Motor neuron (in vitro differentiated cells): ENCODE measurements around the gene DUSP1. TPM values are rescaled to one million over a fixed set of nuclear protein-coding genes. Genes with fewer than 3 reads are reported as not detected.

Experiments
- ATAC-seq, 8 experiments: fragments of 200-7000 bp; cut with Tn5 transposase; replicated peaks in 6 of 8; 2 replicates each; pipeline ENCODE4 v1.8.0; 2021; ENCODE audit warnings: mild to moderate bottlenecking in 8 of 8, moderate library complexity in 8 of 8
- H3K27ac ChIP-seq, 2 donors: fragments of 250-450 bp; sonication (Bioruptor Pico); 2 replicates each; pipeline ENCODE4 v1.9.0; 2021; ENCODE audit warnings: antibody characterized with exemption in 2 of 2, mild to moderate bottlenecking in 2 of 2, moderate library complexity in 1 of 2
- H3K4me1 ChIP-seq, 2 donors: fragments of 250-450 bp; sonication (Bioruptor Pico); replicated peaks in 1 of 2; 2 replicates each; pipeline ENCODE4 v1.6.1; 2021; ENCODE audit warnings: antibody characterized with exemption in 2 of 2, mild to moderate bottlenecking in 2 of 2, moderate library complexity in 1 of 2
- H3K4me3 ChIP-seq, 5 donors: fragments of 250-450 bp; sonication (Bioruptor Pico); 2 replicates each; pipeline ENCODE4 v1.9.0; 2021; ENCODE audit warnings: antibody characterized with exemption in 5 of 5, mild to moderate bottlenecking in 5 of 5, moderate library complexity in 4 of 5
- WGBS, 10 experiments: fragments of 450-650 bp; shearing (Covaris generic); methylation state at CpG; one replicate each; pipeline ENCODE4 v1.0.0; 2022; 5-methylcytosine and 5-hydroxymethylcytosine counted together
- in situ Hi-C, 9 experiments: fragments of 400-800 bp; cut with MboI; loops; one replicate each; pipeline ENCODE4 v1.15.0; 2021; ENCODE audit warnings: low sequenced_read_pairs in 9 of 9, low pct_unique_long_range_greater_than_20kb in 2 of 9; ENCODE audit not compliant: unreplicated experiment in 9 of 9
- total RNA-seq, 8 experiments: library from RNA; unstranded; fragments of 300-600 nt; gene quantifications; 2 replicates each; pipeline versions ENCODE4 v1.2.3 to v1.2.4, GENCODE V29; 2022

The DUSP1 gene
- total RNA-seq, 8 experiments from 2014 or later: 10.7 to 55.0 (median 35.0) TPM

GRCh38 chr5:172769616-172770373, 1.2 kb downstream of the DUSP1 start:
- in situ Hi-C loops: no loop called here
- Histone ChIP-seq H3K4me1 (peaks cover 43 to 55% of the 10 kb centered on the region in 2 donors), H3K4me3 (peak overlapping the region; percentile 72 to 91 (median 77)), H3K27ac (peak overlapping the region; percentile 92 to 96)
- WGBS, 10 experiments: 0 to 28% (median 3%) methylated on average over 3 to 16 of the region's 21 CpGs; no CpG with 5 or more reads in 2 of the 10 experiments
- no peak for ATAC-seq

DNA sequence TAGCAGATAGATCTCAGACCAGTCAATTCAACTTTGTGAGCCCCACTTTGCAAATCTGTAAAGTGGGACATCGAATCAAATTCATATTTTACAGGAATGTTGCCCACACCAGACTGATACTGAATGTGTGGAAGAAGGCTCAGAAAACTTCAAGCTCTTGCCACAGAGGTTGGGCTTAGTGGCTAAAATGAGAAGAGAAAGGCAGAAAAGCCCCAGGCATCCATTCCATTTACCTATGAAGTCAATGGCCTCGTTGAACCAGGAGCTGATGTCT, 1.7 kb downstream of the DUSP1 start:
- WGBS, 10 experiments: 0 to 57% (median 27%) methylated on average over 1 to 2 of the region's 2 CpGs; no CpG with 5 or more reads in 6 of the 10 experiments
- peaks cover 49 to 60% of the 10 kb centered on the region in 2 donors for H3K4me1 ChIP-seq
- ATAC-seq: no peak
- H3K27ac ChIP-seq: no peak overlapping the region
- in situ Hi-C loops: no loop called here
- peak overlapping the region; percentile 72 to 91 (median 77) for H3K4me3 ChIP-seq

GRCh38 chr5:172768573-172769341, 2.2 kb downstream of the DUSP1 start:
- Histone ChIP-seq H3K27ac (no peak overlapping the region), H3K4me3 (peak overlapping the region; percentile 72 to 91 (median 77)), H3K4me1 (peaks cover 46 to 55% of the 10 kb centered on the region in 2 donors)
- ATAC-seq: no peak
- 0 to 85% (median 73%) methylated on average over 1 to 12 of the region's 20 CpGs; no CpG with 5 or more reads in 3 of the 10 experiments for WGBS, 10 experiments
- in situ Hi-C loops: no loop called here

DNA sequence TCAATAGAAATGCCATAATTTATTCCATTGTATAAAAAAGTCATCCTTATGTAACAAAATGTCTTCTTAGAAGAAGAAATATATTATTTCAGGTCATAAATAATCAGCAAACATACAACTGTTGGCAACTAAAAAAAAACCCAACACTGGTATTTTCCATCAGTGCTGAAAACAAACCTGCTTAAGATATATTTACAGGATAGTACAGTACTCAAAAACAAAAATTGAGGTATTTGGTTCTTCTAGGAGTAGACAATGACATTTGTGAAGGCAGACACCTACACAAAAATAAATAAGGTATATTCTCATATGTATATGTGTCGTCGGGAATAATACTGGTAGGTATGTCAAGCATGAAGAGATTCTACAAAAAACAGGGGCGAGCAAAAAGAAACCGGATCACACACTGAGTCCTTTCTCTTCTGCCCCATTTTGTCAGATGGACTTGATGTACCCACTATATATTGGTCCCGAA, 2.9 kb downstream of the DUSP1 start:
- peak overlapping the region; percentile 72 to 91 (median 77) for H3K4me3 ChIP-seq
- peaks cover 46 to 49% of the 10 kb centered on the region in 2 donors for H3K4me1 ChIP-seq
- no peak for ATAC-seq
- in situ Hi-C loops: no loop called here
- 0 to 100% (median 91%) methylated on average over 1 to 5 of the region's 5 CpGs; no CpG with 5 or more reads in 4 of the 10 experiments for WGBS, 10 experiments
- no peak overlapping the region for H3K27ac ChIP-seq

GRCh38 chr5:172766287-172767108, 4.5 kb downstream of the DUSP1 start:
- Histone ChIP-seq H3K4me1 (peaks cover 37 to 46% of the 10 kb centered on the region in 2 donors), H3K27ac (peak overlapping the region; percentile 20 to 42), H3K4me3 (peak overlapping the region in 1 of 5 donors; percentile 6)
- peak in 2 of 8 experiments; percentile 0 to 1 for ATAC-seq
- in situ Hi-C loops: no loop called here
- WGBS, 10 experiments: 6 to 92% (median 78%) methylated on average over 2 to 15 of the region's 17 CpGs

DNA sequence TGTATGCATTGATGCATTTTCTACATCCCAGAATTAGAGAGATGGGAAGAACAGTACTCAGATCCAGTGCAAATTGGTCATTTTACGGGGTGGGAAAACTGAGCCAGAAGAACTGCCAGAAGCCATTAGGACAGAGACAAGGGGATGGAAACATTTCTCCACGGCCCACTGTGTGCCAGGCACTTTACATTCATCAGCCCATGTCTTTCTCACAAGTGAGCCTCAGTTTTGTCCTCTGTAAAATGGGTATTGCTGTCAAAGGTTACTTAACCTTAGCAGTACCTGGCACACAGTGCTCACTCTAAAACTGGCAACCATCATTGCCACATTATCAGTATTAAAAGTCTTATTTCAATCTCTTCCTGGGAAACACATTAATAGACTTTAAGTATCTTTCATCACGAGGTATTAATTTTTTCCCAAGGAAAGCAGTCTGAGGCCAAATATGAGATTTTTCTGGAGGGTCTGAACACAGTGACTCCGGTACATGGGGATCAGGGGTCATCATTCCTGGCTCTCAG, 5.2 kb downstream of the DUSP1 start:
- WGBS, 10 experiments: 0 to 100% (median 50%) methylated on average over 1 to 4 of the region's 4 CpGs; no CpG with 5 or more reads in 1 of the 10 experiments
- H3K27ac ChIP-seq: peak overlapping the region; percentile 60 to 67
- peak overlapping the region; percentile 2 to 15 (median 5) for H3K4me3 ChIP-seq
- ATAC-seq: peak in 2 of 8 experiments; percentile 15 to 47
- in situ Hi-C loops: no loop called here
- H3K4me1 ChIP-seq: peaks cover 36 to 46% of the 10 kb centered on the region in 2 donors

GRCh38 chr5:172764861-172765765, 5.9 kb downstream of the DUSP1 start:
- in situ Hi-C loops: no loop called here
- peak; percentile 52 to 90 (median 86) for ATAC-seq
- WGBS, 10 experiments: 0 to 100% (median 28%) methylated on average over 1 to 12 of the region's 24 CpGs
- peaks cover 36 to 46% of the 10 kb centered on the region in 2 donors for H3K4me1 ChIP-seq
- H3K27ac ChIP-seq: peak overlapping the region; percentile 94 to 96
- H3K4me3 ChIP-seq: peak overlapping the region; percentile 26 to 38 (median 32)

- 60 to 100% (median 95%) methylated on average over 1 to 2 of the region's 21 CpGs; no CpG with 5 or more reads in 6 of the 10 experiments for WGBS, 10 experiments
- ATAC-seq: no peak
These were observed 7.9 kb downstream of the DUSP1 start for GRCh38 chr5:172763120-172763464.

GRCh38 chr5:172762214-172763119, 8.5 kb downstream of the DUSP1 start:
- Histone ChIP-seq H3K4me3 (no peak overlapping the region), H3K27ac (no peak overlapping the region), H3K4me1 (peaks cover 33 to 36% of the 10 kb centered on the region in 2 donors)
- no peak for ATAC-seq
- in situ Hi-C loops: no loop called here
- WGBS, 10 experiments: 95 to 100% (median 100%) methylated on average over 1 to 16 of the region's 37 CpGs; no CpG with 5 or more reads in 5 of the 10 experiments

More at GRCh38 chr5:172763120-172763464, 7.9 kb downstream of the DUSP1 start:
- in situ Hi-C loops: no loop called here
- Histone ChIP-seq H3K27ac (no peak overlapping the region), H3K4me3 (no peak overlapping the region), H3K4me1 (peaks cover 35 to 42% of the 10 kb centered on the region in 2 donors)

- no peak for ATAC-seq
- H3K4me3 ChIP-seq: no peak overlapping the region
- H3K27ac ChIP-seq: no peak overlapping the region
- in situ Hi-C loops: no loop called here
- H3K4me1 ChIP-seq: peaks cover 21% of the 10 kb centered on the region in 2 donors
- 50 to 100% (median 86%) methylated on average over 1 to 2 of the region's 2 CpGs; no CpG with 5 or more reads in 1 of the 10 experiments for WGBS, 10 experiments
These were observed 10.0 kb downstream of the DUSP1 start for GRCh38 chr5:172760959-172761358.

GRCh38 chr5:172760136-172760535, 10.9 kb downstream of the DUSP1 start:
- no peak overlapping the region for H3K27ac ChIP-seq
- 82 to 100% (median 93%) methylated on average over 1 of the region's 1 CpG; no CpG with 5 or more reads in 2 of the 10 experiments for WGBS, 10 experiments
- no peak overlapping the region for H3K4me3 ChIP-seq
- in situ Hi-C loops: no loop called here
- ATAC-seq: no peak
- H3K4me1 ChIP-seq: peaks cover 16 to 17% of the 10 kb centered on the region in 2 donors
